ENCODE measurements around the gene ENPP1.

The ENPP1 gene

DNA sequence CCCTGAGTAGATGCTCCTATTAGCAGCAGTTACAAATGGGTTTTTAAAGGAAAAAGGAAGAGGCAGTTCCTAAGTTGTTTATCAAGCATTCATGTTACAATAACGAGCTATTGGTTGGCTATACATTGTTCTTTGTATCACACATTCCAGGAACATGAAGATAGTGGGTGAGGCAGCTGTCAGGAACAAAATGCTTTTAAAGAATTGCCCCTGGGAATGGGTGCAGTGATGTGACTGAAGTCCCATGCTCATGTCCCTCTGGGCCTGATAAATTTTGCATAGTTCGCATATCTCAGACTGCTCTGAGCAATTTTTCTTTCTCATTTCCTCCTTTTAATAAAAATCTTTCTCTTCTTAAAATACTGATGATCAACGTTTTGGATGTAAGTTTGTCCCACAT lies 3.7 kb downstream of the ENPP1 start:
- no peaks in the 10 kb centered on the region for H3K9me3 ChIP-seq (ENCODE audit: control insufficient read depth, insufficient read depth, low read length)
- no peaks in the 10 kb centered on the region for H3K27me3 ChIP-seq (ENCODE audit: control insufficient read depth, low read length)
- H3F3A ChIP-seq (ENCODE audit: control insufficient read depth, insufficient read depth): peaks cover 3% of the 10 kb centered on the region; the same call in 1 of the 2 replicates
- H3K4me1 ChIP-seq (ENCODE audit: control insufficient read depth, low read length): peaks cover 23% of the 10 kb centered on the region
- no peaks in the 10 kb centered on the region for H3K79me2 ChIP-seq (ENCODE audit: control insufficient read depth, low read length)
- H3K9me2 ChIP-seq (replicated peaks; ENCODE audit: control insufficient read depth, low read length): no peaks in the 10 kb centered on the region
- H3K4me3 ChIP-seq (ENCODE audit: low read length): no peak overlapping the region
- no peak overlapping the region for H3K4me2 ChIP-seq (ENCODE audit: low read length)
- no peak for TF ChIP-seq EZH2phosphoT487 (IDR thresholded peaks at IDR 0.05; ENCODE audit: borderline replicate concordance, low read length)
- TF ChIP-seq, protein P1, sequence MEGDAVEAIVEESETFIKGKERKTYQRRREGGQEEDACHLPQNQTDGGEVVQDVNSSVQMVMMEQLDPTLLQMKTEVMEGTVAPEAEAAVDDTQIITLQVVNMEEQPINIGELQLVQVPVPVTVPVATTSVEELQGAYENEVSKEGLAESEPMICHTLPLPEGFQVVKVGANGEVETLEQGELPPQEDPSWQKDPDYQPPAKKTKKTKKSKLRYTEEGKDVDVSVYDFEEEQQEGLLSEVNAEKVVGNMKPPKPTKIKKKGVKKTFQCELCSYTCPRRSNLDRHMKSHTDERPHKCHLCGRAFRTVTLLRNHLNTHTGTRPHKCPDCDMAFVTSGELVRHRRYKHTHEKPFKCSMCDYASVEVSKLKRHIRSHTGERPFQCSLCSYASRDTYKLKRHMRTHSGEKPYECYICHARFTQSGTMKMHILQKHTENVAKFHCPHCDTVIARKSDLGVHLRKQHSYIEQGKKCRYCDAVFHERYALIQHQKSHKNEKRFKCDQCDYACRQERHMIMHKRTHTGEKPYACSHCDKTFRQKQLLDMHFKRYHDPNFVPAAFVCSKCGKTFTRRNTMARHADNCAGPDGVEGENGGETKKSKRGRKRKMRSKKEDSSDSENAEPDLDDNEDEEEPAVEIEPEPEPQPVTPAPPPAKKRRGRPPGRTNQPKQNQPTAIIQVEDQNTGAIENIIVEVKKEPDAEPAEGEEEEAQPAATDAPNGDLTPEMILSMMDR (IDR thresholded peaks at IDR 0.05; ENCODE audit: low read depth, low read length, poor library complexity, severe bottlenecking): no peak
- no peak overlapping the region for H3K27ac ChIP-seq (ENCODE audit: low read depth, low read length)
- H3K36me3 ChIP-seq (ENCODE audit: control insufficient read depth, low read length): no peaks in the 10 kb centered on the region
- no peaks in the 10 kb centered on the region for H4K20me1 ChIP-seq (ENCODE audit: control insufficient read depth, insufficient read depth, low read depth, low read length)

DNA sequence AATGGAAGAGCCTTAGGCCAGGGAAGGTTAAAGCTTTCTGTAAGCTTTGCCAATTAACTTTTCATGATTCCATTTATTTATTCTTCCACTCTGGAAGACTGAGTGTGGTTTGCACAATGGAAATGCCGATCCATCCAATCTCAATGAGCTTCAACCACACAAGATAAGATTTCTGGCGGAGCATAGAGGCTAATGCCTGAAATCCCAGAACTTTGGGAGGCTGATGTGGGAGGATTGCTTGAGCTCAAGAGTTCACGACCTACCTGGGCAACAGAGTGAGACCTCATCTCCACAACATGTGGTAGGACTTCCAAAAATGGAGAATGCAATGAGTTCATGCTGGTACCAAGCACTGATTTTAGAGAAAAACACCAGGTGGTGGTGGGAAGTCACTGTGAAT lies 6.2 kb downstream of the ENPP1 start:
- TF ChIP-seq, protein P1 (IDR thresholded peaks at IDR 0.05; ENCODE audit: low read depth, low read length, poor library complexity, severe bottlenecking): no peak
- no peak for TF ChIP-seq EZH2phosphoT487 (IDR thresholded peaks at IDR 0.05; ENCODE audit: borderline replicate concordance, low read length)
- Histone ChIP-seq H4K20me1 (ENCODE audit: control insufficient read depth, insufficient read depth, low read depth, low read length) (no peaks in the 10 kb centered on the region), H3K4me3 (ENCODE audit: low read length) (no peak overlapping the region), H3K36me3 (ENCODE audit: control insufficient read depth, low read length) (no peaks in the 10 kb centered on the region), H3K27me3 (ENCODE audit: control insufficient read depth, low read length) (no peaks in the 10 kb centered on the region), H3K79me2 (ENCODE audit: control insufficient read depth, low read length) (no peaks in the 10 kb centered on the region), H3K9me2 (replicated peaks; ENCODE audit: control insufficient read depth, low read length) (no peaks in the 10 kb centered on the region), H3K4me2 (ENCODE audit: low read length) (no peak overlapping the region), H3K4me1 (ENCODE audit: control insufficient read depth, low read length) (peaks cover 8% of the 10 kb centered on the region), H3F3A (ENCODE audit: control insufficient read depth, insufficient read depth) (no peaks in the 10 kb centered on the region), H3K27ac (ENCODE audit: low read depth, low read length) (no peak overlapping the region), H3K9me3 (ENCODE audit: control insufficient read depth, insufficient read depth, low read length) (no peaks in the 10 kb centered on the region)

DNA sequence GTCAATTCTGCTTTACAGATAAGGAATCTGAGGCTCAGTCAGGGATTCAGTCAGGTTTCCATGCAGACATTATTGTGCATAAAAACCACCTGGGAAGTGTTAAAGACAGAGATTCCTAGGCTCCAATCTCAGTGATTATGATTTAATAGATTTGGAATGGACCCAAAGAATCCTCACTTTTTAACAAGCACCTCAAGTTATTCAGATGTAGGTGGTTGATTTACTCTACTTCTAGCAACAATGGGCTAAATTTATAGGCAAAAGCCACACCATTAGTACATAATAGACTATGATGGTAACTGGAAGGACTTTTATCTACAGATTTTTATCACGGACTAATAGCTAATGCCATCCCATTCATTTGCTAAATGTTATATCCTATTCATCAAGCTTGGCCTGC lies 9.0 kb downstream of the ENPP1 start:
- H3K27me3 ChIP-seq (ENCODE audit: control insufficient read depth, low read length): no peaks in the 10 kb centered on the region
- H3K79me2 ChIP-seq (ENCODE audit: control insufficient read depth, low read length): no peaks in the 10 kb centered on the region
- no peak for TF ChIP-seq EZH2phosphoT487 (IDR thresholded peaks at IDR 0.05; ENCODE audit: borderline replicate concordance, low read length)
- TF ChIP-seq, protein P1 (IDR thresholded peaks at IDR 0.05; ENCODE audit: low read depth, low read length, poor library complexity, severe bottlenecking): no peak

More for the DNA sequence above, 9.0 kb downstream of the ENPP1 start:
- Histone ChIP-seq H4K20me1 (ENCODE audit: control insufficient read depth, insufficient read depth, low read depth, low read length) (no peaks in the 10 kb centered on the region), H3K4me3 (ENCODE audit: low read length) (no peak overlapping the region), H3K27ac (ENCODE audit: low read depth, low read length) (no peak overlapping the region), H3K4me2 (ENCODE audit: low read length) (no peak overlapping the region), H3K36me3 (ENCODE audit: control insufficient read depth, low read length) (no peaks in the 10 kb centered on the region), H3K4me1 (ENCODE audit: control insufficient read depth, low read length) (peaks cover under 1% of the 10 kb centered on the region), H3K9me2 (replicated peaks; ENCODE audit: control insufficient read depth, low read length) (no peaks in the 10 kb centered on the region), H3F3A (ENCODE audit: control insufficient read depth, insufficient read depth) (no peaks in the 10 kb centered on the region), H3K9me3 (ENCODE audit: control insufficient read depth, insufficient read depth, low read length) (no peaks in the 10 kb centered on the region)

All from DOHH2 (cell line).